Esophagus squamous epithelium (tissue), 4 donors: ENCODE results near the gene ABCA1.

ENCODE experiments used
- CTCF ChIP-seq, 6 experiments: fragments of 450-650 bp in 4 of 6; fragments of 200-600 bp in 2 of 6; sonication (generic) in 2 of 6; IDR thresholded peaks; one replicate each; pipeline ENCODE4 v1.5.1; 2016 to 2019; ENCODE audit warnings: antibody characterized with exemption in 6 of 6, mild to moderate bottlenecking in 4 of 6, moderate library complexity in 4 of 6
- POLR2A ChIP-seq, 4 donors: fragments of 450-650 bp; IDR thresholded peaks; one replicate each; pipeline ENCODE4 v1.6.1; 2017; ENCODE audit warnings: antibody characterized with exemption in 4 of 4, mild to moderate bottlenecking in 4 of 4, moderate library complexity in 3 of 4

GRCh38 chr9:104776797-104777196 lies 151.2 kb downstream of the ABCA1 start:
- no peak for TF ChIP-seq POLR2A (IDR thresholded peaks at IDR 0.05)
- no peak for TF ChIP-seq CTCF (IDR thresholded peaks at IDR 0.05)
